ENCODE results near the gene CYTH1. TPM values are rescaled to one million over a fixed set of nuclear protein-coding genes. Genes with fewer than 3 reads are reported as not detected.

The CYTH1 gene
- total RNA-seq, 1 experiment from 2014 or later, result 20.0 TPM

DNA sequence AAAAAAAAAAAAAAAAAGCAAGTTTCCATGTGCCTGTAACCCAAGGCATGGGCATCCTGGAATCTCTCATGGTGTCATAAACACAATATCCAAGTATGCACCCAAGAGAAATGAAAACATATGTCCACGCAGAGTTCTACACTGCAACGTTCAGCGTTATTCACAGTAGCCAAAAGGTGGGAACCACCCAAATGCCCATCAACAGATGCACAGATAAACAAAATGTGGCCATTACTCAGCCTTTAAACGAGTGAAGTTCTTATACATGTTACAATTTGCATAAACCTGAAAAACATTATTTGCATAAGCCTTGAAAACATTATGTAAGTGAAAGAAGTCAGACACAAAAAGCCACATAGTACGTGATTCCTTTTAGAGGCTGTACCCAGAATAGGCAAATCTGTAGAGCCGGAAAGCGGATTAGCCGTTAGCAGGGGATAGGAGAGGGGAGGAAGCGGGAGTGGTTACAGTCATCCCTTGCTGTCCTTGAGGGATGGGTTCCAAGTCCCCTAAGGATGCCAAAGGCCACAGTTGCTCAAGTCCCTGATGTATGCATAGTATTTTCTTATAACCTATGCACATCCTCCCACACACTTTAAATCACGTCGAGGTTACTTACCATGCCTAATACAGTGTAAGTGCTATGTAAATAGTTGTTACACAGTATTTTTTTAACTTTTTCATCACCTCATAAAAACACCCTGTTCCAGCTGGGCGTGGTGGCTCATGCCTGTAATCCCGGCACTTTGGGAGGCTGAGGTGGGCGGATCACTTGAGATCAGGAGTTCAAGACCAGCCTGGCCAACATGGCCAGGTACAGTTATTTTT, 157.5 kb downstream of the CYTH1 start:
- no peaks in the 10 kb centered on the region for H3K36me3 Mint-ChIP-seq
- POLR2A ChIA-PET, result no interaction called here
- DNase-seq (ENCODE audit: low spot score), result no peak
- CTCF ChIA-PET, result no interaction called here
- H3K27ac Mint-ChIP-seq, result no peak overlapping the region
- H3K27me3 Mint-ChIP-seq (ENCODE audit: low read depth), result no peaks in the 10 kb centered on the region
- H3K4me3 Mint-ChIP-seq, result no peak overlapping the region
- peaks cover 7% of the 10 kb centered on the region for H3K9me3 Mint-ChIP-seq
- H3K4me1 Mint-ChIP-seq, result no peaks in the 10 kb centered on the region
- ATAC-seq, result no peak
- TF ChIP-seq CBFB (CRISPR knock-in tag; IDR thresholded peaks at IDR 0.05; ENCODE audit: low read depth) (no peak), NR1H2 (CRISPR knock-in tag; IDR thresholded peaks at IDR 0.05) (no peak), NR3C1 (CRISPR knock-in tag; conservative IDR thresholded peaks at IDR 0.05; ENCODE audit: low read depth) (no peak), RELA (CRISPR knock-in tag; IDR thresholded peaks at IDR 0.05; ENCODE audit: borderline replicate concordance) (no peak), MAX (CRISPR knock-in tag; IDR thresholded peaks at IDR 0.05) (no peak), OVOL2 (CRISPR knock-in tag; IDR thresholded peaks at IDR 0.05; ENCODE audit: borderline replicate concordance) (no peak), RORB (CRISPR knock-in tag; IDR thresholded peaks at IDR 0.05) (no peak), ELF4 (CRISPR knock-in tag; IDR thresholded peaks at IDR 0.05; ENCODE audit: low read depth) (no peak), CDX4 (CRISPR knock-in tag; IDR thresholded peaks at IDR 0.05; ENCODE audit: borderline replicate concordance) (no peak), HMGXB4 (CRISPR knock-in tag; IDR thresholded peaks at IDR 0.05) (no peak), CTCF (IDR thresholded peaks at IDR 0.05) (no peak), ATF1 (CRISPR knock-in tag; IDR thresholded peaks at IDR 0.05) (no peak)
- TF ChIP-seq, protein P1, sequence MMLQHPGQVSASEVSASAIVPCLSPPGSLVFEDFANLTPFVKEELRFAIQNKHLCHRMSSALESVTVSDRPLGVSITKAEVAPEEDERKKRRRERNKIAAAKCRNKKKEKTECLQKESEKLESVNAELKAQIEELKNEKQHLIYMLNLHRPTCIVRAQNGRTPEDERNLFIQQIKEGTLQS (CRISPR knock-in tag; conservative IDR thresholded peaks at IDR 0.05), result no peak
- TF ChIP-seq, protein P2, sequence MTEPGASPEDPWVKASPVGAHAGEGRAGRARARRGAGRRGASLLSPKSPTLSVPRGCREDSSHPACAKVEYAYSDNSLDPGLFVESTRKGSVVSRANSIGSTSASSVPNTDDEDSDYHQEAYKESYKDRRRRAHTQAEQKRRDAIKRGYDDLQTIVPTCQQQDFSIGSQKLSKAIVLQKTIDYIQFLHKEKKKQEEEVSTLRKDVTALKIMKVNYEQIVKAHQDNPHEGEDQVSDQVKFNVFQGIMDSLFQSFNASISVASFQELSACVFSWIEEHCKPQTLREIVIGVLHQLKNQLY (CRISPR knock-in tag; IDR thresholded peaks at IDR 0.05), result no peak
- TF ChIP-seq, protein P3, sequence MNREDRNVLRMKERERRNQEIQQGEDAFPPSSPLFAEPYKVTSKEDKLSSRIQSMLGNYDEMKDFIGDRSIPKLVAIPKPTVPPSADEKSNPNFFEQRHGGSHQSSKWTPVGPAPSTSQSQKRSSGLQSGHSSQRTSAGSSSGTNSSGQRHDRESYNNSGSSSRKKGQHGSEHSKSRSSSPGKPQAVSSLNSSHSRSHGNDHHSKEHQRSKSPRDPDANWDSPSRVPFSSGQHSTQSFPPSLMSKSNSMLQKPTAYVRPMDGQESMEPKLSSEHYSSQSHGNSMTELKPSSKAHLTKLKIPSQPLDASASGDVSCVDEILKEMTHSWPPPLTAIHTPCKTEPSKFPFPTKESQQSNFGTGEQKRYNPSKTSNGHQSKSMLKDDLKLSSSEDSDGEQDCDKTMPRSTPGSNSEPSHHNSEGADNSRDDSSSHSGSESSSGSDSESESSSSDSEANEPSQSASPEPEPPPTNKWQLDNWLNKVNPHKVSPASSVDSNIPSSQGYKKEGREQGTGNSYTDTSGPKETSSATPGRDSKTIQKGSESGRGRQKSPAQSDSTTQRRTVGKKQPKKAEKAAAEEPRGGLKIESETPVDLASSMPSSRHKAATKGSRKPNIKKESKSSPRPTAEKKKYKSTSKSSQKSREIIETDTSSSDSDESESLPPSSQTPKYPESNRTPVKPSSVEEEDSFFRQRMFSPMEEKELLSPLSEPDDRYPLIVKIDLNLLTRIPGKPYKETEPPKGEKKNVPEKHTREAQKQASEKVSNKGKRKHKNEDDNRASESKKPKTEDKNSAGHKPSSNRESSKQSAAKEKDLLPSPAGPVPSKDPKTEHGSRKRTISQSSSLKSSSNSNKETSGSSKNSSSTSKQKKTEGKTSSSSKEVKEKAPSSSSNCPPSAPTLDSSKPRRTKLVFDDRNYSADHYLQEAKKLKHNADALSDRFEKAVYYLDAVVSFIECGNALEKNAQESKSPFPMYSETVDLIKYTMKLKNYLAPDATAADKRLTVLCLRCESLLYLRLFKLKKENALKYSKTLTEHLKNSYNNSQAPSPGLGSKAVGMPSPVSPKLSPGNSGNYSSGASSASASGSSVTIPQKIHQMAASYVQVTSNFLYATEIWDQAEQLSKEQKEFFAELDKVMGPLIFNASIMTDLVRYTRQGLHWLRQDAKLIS (CRISPR knock-in tag; IDR thresholded peaks at IDR 0.05; ENCODE audit: borderline replicate concordance), result no peak
- TF ChIP-seq, protein P4, sequence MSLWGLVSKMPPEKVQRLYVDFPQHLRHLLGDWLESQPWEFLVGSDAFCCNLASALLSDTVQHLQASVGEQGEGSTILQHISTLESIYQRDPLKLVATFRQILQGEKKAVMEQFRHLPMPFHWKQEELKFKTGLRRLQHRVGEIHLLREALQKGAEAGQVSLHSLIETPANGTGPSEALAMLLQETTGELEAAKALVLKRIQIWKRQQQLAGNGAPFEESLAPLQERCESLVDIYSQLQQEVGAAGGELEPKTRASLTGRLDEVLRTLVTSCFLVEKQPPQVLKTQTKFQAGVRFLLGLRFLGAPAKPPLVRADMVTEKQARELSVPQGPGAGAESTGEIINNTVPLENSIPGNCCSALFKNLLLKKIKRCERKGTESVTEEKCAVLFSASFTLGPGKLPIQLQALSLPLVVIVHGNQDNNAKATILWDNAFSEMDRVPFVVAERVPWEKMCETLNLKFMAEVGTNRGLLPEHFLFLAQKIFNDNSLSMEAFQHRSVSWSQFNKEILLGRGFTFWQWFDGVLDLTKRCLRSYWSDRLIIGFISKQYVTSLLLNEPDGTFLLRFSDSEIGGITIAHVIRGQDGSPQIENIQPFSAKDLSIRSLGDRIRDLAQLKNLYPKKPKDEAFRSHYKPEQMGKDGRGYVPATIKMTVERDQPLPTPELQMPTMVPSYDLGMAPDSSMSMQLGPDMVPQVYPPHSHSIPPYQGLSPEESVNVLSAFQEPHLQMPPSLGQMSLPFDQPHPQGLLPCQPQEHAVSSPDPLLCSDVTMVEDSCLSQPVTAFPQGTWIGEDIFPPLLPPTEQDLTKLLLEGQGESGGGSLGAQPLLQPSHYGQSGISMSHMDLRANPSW (CRISPR knock-in tag; conservative IDR thresholded peaks at IDR 0.05; ENCODE audit: low read depth), result no peak

All from WTC11 (cell line).